NCI-H82 treated with DMSO at 0.1 percent for 48 hours (cell line): ENCODE data around the gene GTF2F2.

Experiments used
- DNase-seq: peaks from one replicate; lab custom pipeline; 2025; ENCODE audit not compliant: unreplicated experiment; lab: John Stamatoyannopoulos, UW

The GTF2F2 gene

GRCh38 chr13:45120967-45121831 lies 889 bp downstream of the GTF2F2 start:
- DNase-seq: no peak

DNA sequence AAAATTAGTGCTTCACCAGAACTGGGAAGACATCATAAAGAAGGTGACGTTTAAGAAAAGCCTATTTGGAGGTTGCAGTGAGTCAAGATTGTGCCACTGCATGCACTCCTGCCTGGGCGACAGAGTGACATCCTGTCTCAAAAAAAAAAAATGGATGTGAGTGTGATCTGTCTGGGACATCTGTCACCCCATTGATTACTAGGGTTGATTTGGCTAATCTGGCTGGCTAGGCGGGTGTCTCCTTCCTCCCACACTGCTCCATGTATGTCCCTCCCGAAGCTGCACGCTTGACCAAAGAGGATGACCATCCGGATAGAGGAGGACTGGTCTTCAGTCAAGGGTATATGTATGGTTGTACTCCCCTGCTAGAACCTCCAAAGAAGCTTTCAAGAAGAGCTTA lies 2.6 kb downstream of the GTF2F2 start:
- DNase-seq: no peak

- DNase-seq: no peak
Measured at GRCh38 chr13:45132369-45133064, 12.2 kb downstream of the GTF2F2 start.

DNA sequence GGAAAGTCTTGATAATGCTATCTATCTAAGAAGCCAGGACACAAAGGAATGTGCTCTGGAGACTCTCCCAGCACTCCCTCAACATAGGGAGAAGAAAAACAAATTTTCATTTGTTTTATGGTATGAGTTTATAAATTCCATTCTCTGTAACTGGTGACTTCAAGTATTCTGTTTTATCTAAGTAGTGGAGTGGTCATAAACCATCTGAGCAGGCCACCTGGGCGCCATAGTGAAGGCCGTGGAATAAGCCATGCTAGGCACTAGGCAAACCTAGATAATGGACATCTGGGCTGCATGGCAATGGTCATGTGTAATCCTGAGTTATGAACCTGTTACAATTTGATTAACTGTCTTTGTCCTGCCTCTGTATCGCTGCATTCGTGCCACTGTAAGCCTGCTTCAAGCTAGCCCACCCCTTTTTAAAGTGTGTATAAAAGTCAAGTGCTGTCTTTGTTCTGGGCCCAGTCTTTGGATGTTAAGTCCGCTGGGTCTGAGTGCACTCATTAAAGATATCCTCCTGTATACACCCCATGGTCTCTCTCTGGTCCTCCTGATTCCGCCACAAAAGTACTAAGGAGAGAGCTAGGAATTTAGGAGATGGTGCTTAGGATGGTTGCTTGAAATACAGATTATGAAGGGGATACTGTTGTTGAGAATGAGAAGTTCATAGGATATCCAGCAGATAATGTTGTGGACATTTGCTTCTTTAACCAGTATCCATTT lies 13.2 kb downstream of the GTF2F2 start:
- no peak for DNase-seq

DNA sequence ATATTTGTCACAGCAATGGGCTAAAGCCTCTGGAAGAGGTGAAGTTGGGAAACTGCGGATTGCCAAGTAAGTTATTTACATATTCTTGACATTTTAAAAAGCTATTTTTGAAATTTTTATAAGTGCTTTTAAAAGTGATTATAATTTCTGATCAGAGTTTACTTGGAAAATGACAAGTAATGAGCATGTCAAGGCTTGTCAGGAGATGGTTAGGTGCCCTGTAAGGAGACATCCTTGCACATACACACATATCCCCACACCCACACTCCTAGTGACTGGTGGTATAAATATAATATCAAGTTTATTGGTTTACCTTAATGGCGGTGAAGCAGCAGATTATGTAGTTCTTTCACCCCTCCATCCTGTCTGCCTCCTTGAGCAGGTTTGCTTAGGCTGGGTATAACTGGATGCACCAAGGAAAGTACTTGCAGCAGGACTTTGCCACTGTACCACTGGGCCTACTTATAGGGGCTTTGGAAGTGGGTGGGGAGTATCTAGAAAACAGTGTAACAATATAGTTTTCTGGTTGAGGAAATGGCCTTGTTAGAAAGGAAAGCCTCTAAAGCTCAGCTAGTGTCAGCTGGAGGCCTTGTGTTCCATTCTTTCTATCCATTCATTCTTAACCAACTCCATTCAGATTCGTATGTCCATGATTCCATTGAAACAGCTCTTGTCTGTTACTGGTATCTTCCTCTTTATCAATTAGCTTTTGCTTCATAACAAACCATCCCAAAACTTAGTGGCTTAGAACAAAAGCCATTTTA lies 16.6 kb downstream of the GTF2F2 start:
- DNase-seq: no peak

DNA sequence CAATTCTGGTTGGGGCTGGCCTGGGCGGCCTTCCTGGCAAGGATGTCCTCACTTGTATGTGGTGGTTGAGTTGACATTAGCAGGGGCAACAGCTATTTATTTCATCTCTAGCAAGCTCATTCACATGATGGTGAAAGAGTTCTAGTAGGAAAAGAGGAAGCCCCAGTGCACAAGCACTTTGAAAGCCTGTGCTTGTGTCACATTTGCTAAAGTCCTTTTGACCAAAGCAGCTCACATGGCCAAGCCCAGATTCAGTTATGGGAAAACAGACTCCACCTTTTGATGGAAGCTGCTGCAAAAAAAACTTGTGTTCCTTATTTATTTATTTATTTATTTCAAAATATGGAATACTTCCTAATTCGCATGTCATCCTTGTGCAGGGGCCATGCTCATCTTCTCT lies 17.2 kb downstream of the GTF2F2 start:
- DNase-seq: no peak

DNA sequence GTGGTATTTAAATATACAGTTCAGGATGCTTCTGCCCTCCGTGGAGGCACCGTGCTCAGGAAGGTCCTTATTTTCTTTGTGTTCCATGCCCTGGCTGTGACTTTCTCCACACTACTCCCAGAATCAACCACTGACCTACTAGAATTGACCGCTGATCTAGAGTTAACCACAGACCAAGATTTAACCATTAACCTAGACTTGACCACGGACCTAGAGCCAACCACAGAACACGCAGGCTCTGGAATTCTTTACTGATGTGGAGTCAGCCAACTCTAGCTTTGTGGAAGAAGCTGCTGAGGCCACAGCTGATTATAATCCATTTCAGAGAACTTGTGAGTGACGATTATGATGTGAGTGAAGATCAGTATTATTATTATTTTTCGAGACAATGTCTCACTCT lies 18.0 kb downstream of the GTF2F2 start:
- no peak for DNase-seq

DNA sequence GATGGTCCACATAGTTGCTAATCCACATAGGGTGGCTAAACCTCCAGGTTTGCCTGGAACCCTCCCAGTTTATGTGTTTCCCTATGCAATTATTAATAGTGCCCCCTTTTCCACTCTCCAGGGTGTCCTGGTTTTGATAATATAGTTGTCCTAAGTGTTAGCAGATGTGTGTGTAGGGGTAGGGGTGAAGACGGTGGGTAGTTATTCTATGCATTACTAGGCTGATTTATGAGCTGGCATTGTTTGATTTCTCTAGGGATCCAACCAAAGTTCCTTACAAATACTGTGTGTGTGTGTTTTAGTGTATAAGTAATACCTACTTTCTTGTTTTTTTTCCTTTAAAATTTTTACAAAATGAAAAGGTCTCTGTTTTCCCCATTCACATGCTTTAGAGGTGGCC lies 21.1 kb downstream of the GTF2F2 start:
- DNase-seq: no peak

DNA sequence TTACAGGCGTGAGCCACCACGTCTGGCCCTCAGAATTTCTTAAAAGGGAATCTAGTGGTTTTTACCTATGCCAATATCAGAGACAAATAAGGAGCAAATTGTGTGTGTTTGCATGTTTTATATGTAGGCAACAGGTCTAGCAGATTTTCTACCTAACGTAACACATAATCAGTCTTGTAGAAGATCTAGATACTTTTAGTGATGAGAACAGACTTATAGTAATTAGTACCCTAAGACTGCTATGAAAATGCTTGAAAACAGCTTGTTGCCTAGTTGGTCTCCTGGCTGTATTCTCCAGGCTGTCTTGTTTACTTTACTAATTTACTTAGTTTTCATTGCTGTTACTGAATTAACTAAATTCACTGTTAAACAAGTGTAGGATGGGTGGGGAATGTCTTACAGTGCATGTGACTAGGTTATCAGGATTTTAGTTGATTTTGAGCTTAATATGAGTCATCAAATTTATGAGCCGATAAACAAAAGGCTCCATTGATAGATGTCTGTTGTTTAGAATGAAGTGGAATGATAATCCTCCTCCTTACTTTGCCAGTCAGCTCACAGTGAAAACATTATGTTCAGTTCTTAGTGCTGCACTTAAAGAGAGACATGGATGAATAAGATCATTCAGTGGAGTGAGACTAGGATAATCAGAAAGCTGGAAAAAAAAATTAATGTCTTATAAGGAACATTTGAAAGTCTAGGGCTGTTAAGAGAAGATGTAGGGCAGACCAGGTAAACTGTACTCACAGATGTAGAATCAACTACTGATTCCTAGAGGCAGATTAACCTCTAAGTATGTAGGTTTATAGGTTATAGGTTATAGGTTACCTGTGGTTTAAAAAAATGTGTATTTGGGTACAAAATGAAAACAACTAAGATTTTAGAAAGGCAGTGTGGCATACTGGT lies 22.4 kb downstream of the GTF2F2 start:
- DNase-seq: peak; percentile 28

DNA sequence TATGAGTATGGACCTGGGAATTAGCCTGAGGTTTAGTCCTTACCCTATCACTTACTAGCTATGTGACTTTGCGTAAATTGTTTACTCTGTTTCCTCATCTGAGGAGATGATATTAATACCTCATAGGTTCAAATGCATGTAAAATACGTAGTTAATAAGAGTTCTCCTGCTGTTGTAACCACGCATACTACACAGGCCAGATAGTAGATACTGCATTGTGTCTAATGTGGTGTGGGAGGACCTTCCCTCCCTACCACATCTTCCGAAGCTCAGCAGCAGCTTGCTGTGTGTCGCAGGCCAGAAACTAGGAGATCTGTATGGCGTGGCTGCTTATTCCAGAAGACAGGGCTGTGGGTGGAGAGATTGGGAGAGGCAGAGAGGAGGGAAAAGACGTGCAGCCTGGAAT lies 23.0 kb downstream of the GTF2F2 start:
- no peak for DNase-seq

- DNase-seq: no peak
Measured at GRCh38 chr13:45149964-45150363, 29.7 kb downstream of the GTF2F2 start.

DNA sequence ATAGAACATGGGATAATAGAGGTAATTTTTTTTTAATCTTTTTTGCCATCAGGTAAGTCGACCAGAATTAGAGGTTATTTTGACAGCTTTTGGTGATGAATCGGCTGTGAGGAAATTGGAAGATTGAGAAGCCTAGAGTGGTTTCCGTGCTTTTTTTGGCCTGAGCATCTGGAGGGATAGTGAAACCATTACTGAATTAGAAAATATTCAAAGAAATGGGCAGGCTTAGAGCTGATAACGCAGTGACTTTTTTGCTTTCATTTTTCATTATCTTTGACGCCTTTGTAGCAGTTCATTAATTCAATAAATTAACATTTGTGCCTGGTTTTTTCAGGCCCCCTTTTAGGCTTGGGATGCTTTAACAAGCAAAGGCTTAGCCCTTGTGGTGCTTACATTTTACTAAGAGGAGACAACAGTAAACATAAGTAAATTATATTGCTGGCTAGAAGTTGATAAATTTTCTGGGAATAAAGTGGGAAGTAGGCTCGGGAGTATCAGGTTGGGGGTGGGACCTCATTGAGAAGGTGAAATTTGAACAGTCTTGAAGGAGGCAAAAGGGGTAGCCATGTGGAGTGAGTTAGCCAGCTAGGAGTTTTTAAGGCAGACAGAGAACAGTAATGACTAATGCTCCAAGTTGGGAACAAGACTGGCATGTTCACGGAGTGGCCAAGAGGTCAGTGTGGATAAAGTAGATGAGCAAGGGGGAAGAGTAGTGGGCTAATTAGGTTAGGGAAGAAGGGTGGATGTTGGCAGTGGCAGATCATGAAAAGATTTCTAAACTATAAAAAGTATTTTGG lies 36.5 kb downstream of the GTF2F2 start:
- DNase-seq: no peak

- no peak for DNase-seq
Measured at GRCh38 chr13:45162194-45162593, 41.9 kb downstream of the GTF2F2 start.

DNA sequence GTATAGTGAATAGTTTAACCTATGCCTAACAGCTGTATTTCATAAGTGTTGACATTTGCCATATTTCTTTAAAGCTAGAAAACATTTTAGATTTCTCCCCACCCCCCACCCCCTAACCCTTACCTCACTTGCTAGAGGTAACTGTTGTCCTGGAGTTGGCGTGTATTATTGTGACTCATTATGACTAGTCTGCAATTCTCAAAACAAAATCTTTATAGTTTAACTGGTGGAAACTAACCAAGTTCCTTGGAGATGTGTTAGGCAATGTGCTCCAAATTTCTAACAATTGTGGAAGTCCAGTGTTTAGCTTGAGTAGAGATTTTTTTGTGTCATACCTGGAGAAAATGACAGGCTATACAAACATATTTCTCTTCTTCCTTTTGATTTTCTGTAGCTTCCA lies 42.5 kb downstream of the GTF2F2 start:
- DNase-seq: no peak

GRCh38 chr13:45166858-45167257 lies 46.5 kb downstream of the GTF2F2 start:
- DNase-seq: no peak

GRCh38 chr13:45167611-45168554 lies 47.6 kb downstream of the GTF2F2 start:
- DNase-seq: no peak

DNA sequence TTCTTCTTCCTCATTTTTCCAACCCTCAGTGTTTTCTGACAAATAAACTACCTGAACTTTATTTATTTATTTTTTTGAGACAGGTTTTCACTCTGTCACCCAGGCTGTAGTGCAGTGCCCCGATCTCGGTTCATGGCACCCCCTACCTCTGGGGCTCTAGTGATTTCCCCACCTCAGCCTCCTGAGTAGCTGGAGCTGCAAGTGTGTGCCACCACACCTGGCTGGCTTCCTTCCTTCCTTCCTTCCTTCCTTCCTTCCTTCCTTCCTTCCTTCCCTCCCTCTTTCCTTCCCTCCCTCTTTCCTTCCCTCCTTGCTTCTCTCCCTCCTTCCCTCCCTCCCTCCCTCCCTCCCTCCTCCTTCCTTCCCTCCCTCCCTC lies 48.2 kb downstream of the GTF2F2 start:
- no peak for DNase-seq

DNA sequence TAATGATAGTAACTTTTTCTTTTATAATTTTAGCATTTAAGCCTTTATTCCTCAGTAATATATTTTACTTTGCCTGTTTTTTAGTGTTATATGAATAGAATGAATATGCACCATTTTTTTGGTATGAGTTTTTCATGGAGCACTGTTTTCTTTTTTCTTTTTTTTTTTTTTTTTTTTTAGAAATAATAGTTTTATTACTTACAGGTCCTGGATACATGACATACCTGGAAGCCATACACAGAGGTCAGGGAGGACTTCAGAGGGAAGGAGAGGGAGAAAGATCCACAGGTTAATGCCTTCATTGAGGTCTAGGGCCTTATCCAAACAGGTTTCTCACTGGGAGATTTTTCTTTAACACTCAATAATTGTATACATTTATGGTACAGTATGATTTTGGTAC lies 54.2 kb downstream of the GTF2F2 start:
- DNase-seq: no peak
